GM23338 (cell line): ENCODE measurements around the gene SV2C.
A peak's percentile ranks its signal among the peaks of the same experiment; 100 is the strongest.

Experiments used
- CREB1 ChIP-seq: fragments of 250-450 bp; sonication (Bioruptor Pico); IDR thresholded peaks from 2 replicates; pipeline ENCODE4 v1.5.0; 2020; ENCODE audit warnings: low read depth, mild to moderate bottlenecking, moderate library complexity
- ETS1 ChIP-seq: IDR thresholded peaks from 2 replicates; pipeline ENCODE4 v1.6.1; 2016; ENCODE audit warnings: antibody characterized with exemption
- EZH2 ChIP-seq: fragments of 200-600 bp; sonication (generic); IDR thresholded peaks from one replicate; pipeline ENCODE4 v1.8.0; 2017; ENCODE audit warnings: antibody characterized with exemption, mild to moderate bottlenecking, low read depth; ENCODE audit not compliant: unreplicated experiment
- EZH2phosphoT487 ChIP-seq: fragments of 200-600 bp; sonication (generic); IDR thresholded peaks from one replicate; pipeline ENCODE4 v1.8.1; 2018; ENCODE audit warnings: antibody characterized with exemption; ENCODE audit not compliant: unreplicated experiment
- NANOG ChIP-seq: IDR thresholded peaks from 2 replicates; pipeline ENCODE4 v1.6.1; 2016; ENCODE audit warnings: antibody characterized with exemption, borderline replicate concordance
- POLR2AphosphoS5 ChIP-seq: IDR thresholded peaks from 2 replicates; pipeline ENCODE4 v1.6.1; 2016; ENCODE audit warnings: antibody characterized with exemption, low read depth
- ZNF114 ChIP-seq: fragments of 250-450 bp; sonication (Bioruptor Pico); IDR thresholded peaks from 2 replicates; pipeline ENCODE4 v1.5.0; 2020; ENCODE audit warnings: mild to moderate bottlenecking, moderate library complexity
- ZNF331 ChIP-seq: fragments of 250-450 bp; sonication (Bioruptor Pico); IDR thresholded peaks from 2 replicates; pipeline ENCODE4 v1.5.0; 2020; ENCODE audit warnings: low read depth, mild to moderate bottlenecking, moderate library complexity
- ZNF462 ChIP-seq: fragments of 250-450 bp; sonication (Bioruptor Pico); IDR thresholded peaks from 2 replicates; pipeline ENCODE4 v1.5.0; 2020; ENCODE audit warnings: mild to moderate bottlenecking, moderate library complexity
- TF ChIP-seq, protein P1 (sequence below), 2 experiments: fragments of 200-600 bp in 1 of 2; sonication (generic) in 1 of 2; conservative IDR thresholded peaks; 2 replicates each; pipeline versions ENCODE4 v1.5.1 to v1.6.1; 2016 to 2017; ENCODE audit warnings: antibody characterized with exemption in 2 of 2, low read depth in 2 of 2, mild to moderate bottlenecking in 2 of 2, moderate library complexity in 1 of 2
- TF ChIP-seq, protein P2 (sequence below): IDR thresholded peaks from one replicate; pipeline ENCODE4 v1.6.1; 2018; ENCODE audit warnings: antibody characterized with exemption; ENCODE audit not compliant: unreplicated experiment

- TF ChIP-seq, protein P1, sequence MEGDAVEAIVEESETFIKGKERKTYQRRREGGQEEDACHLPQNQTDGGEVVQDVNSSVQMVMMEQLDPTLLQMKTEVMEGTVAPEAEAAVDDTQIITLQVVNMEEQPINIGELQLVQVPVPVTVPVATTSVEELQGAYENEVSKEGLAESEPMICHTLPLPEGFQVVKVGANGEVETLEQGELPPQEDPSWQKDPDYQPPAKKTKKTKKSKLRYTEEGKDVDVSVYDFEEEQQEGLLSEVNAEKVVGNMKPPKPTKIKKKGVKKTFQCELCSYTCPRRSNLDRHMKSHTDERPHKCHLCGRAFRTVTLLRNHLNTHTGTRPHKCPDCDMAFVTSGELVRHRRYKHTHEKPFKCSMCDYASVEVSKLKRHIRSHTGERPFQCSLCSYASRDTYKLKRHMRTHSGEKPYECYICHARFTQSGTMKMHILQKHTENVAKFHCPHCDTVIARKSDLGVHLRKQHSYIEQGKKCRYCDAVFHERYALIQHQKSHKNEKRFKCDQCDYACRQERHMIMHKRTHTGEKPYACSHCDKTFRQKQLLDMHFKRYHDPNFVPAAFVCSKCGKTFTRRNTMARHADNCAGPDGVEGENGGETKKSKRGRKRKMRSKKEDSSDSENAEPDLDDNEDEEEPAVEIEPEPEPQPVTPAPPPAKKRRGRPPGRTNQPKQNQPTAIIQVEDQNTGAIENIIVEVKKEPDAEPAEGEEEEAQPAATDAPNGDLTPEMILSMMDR (conservative IDR thresholded peaks at IDR 0.05; ENCODE audit: low read depth in 2 of 2), result no peak
- TF ChIP-seq POLR2AphosphoS5 (no peak), CREB1 (CRISPR knock-in tag) (no peak), EZH2phosphoT487 (no peak), NANOG (peak; percentile 24; the same call in 1 of the 2 replicates), ETS1 (no peak), ZNF331 (no peak), EZH2 (no peak), ZNF462 (CRISPR knock-in tag) (no peak), ZNF114 (CRISPR knock-in tag) (no peak)
- TF ChIP-seq, protein P2, sequence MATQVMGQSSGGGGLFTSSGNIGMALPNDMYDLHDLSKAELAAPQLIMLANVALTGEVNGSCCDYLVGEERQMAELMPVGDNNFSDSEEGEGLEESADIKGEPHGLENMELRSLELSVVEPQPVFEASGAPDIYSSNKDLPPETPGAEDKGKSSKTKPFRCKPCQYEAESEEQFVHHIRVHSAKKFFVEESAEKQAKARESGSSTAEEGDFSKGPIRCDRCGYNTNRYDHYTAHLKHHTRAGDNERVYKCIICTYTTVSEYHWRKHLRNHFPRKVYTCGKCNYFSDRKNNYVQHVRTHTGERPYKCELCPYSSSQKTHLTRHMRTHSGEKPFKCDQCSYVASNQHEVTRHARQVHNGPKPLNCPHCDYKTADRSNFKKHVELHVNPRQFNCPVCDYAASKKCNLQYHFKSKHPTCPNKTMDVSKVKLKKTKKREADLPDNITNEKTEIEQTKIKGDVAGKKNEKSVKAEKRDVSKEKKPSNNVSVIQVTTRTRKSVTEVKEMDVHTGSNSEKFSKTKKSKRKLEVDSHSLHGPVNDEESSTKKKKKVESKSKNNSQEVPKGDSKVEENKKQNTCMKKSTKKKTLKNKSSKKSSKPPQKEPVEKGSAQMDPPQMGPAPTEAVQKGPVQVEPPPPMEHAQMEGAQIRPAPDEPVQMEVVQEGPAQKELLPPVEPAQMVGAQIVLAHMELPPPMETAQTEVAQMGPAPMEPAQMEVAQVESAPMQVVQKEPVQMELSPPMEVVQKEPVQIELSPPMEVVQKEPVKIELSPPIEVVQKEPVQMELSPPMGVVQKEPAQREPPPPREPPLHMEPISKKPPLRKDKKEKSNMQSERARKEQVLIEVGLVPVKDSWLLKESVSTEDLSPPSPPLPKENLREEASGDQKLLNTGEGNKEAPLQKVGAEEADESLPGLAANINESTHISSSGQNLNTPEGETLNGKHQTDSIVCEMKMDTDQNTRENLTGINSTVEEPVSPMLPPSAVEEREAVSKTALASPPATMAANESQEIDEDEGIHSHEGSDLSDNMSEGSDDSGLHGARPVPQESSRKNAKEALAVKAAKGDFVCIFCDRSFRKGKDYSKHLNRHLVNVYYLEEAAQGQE, result no peak
These were observed 243.6 kb downstream of the SV2C start for GRCh38 chr5:76326577-76327302.
